Peyer's patch (tissue), 4 donors: ENCODE data around the gene CPAMD8.

Source experiments
- POLR2A ChIP-seq, 2 donors: fragments of 450-650 bp; IDR thresholded peaks; one replicate each; pipeline ENCODE4 v1.5.1; 2017; ENCODE audit warnings: antibody characterized with exemption in 2 of 2, mild to moderate bottlenecking in 2 of 2, moderate library complexity in 2 of 2
- TF ChIP-seq, protein P1 (sequence below), 6 experiments: fragments of 450-650 bp in 4 of 6; fragments of 200-600 bp in 2 of 6; sonication (generic) in 1 of 6; IDR thresholded peaks; one replicate each; pipeline ENCODE4 v1.5.1; 2017 to 2019; ENCODE audit warnings: antibody characterized with exemption in 6 of 6, mild to moderate bottlenecking in 3 of 6, moderate library complexity in 1 of 6

- TF ChIP-seq, protein P1, sequence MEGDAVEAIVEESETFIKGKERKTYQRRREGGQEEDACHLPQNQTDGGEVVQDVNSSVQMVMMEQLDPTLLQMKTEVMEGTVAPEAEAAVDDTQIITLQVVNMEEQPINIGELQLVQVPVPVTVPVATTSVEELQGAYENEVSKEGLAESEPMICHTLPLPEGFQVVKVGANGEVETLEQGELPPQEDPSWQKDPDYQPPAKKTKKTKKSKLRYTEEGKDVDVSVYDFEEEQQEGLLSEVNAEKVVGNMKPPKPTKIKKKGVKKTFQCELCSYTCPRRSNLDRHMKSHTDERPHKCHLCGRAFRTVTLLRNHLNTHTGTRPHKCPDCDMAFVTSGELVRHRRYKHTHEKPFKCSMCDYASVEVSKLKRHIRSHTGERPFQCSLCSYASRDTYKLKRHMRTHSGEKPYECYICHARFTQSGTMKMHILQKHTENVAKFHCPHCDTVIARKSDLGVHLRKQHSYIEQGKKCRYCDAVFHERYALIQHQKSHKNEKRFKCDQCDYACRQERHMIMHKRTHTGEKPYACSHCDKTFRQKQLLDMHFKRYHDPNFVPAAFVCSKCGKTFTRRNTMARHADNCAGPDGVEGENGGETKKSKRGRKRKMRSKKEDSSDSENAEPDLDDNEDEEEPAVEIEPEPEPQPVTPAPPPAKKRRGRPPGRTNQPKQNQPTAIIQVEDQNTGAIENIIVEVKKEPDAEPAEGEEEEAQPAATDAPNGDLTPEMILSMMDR (IDR thresholded peaks at IDR 0.05), result no peak
- TF ChIP-seq POLR2A (IDR thresholded peaks at IDR 0.05), result no peak
Observed at GRCh38 chr19:16847430-16847829, 179.2 kb downstream of the CPAMD8 start.
